Measurements from ENCODE around the gene KCNQ1. TPM values are rescaled to one million over a fixed set of nuclear protein-coding genes. Genes with fewer than 3 reads are reported as not detected.

The KCNQ1 gene
- total RNA-seq, 3 donors from 2014 or later: 3.6 to 6.2 (median 5.1) TPM

- H3K36me3 ChIP-seq: no peaks in the 10 kb centered on the region
- H3K4me3 ChIP-seq: no peak overlapping the region
- H3K9me3 ChIP-seq: no peaks in the 10 kb centered on the region
- no peak for TF ChIP-seq CTCF (IDR thresholded peaks at IDR 0.05)
- no peak for TF ChIP-seq POLR2AphosphoS5 (IDR thresholded peaks at IDR 0.05)
- no peak for TF ChIP-seq POLR2A (IDR thresholded peaks at IDR 0.05)
- H3K4me1 ChIP-seq: no peaks in the 10 kb centered on the region
- intact Hi-C loops (cut with DNase I; ENCODE audit: low total_unique reads): no loop called here
- no peak overlapping the region for H3K27ac ChIP-seq
- DNase-seq (ENCODE audit: low spot score in 2 of 2): no peak
- no peaks in the 10 kb centered on the region for H3K27me3 ChIP-seq
Observed at GRCh38 chr11:2461956-2462542, 17.2 kb downstream of the KCNQ1 start.

GRCh38 chr11:2462543-2462985, 17.8 kb downstream of the KCNQ1 start:
- DNase-seq (ENCODE audit: low spot score in 2 of 2): no peak
- Histone ChIP-seq H3K9me3 (no peaks in the 10 kb centered on the region), H3K36me3 (no peaks in the 10 kb centered on the region), H3K4me1 (no peaks in the 10 kb centered on the region), H3K27ac (no peak overlapping the region), H3K27me3 (no peaks in the 10 kb centered on the region), H3K4me3 (no peak overlapping the region)
- TF ChIP-seq POLR2AphosphoS5 (IDR thresholded peaks at IDR 0.05) (no peak), CTCF (IDR thresholded peaks at IDR 0.05) (no peak), POLR2A (IDR thresholded peaks at IDR 0.05) (no peak)
- intact Hi-C loops (cut with DNase I; ENCODE audit: low total_unique reads): no loop called here

GRCh38 chr11:2462986-2463765, 18.4 kb downstream of the KCNQ1 start:
- DNase-seq (ENCODE audit: low spot score in 2 of 2): no peak

GRCh38 chr11:2463766-2464277, 19.0 kb downstream of the KCNQ1 start:
- no peak for DNase-seq (ENCODE audit: low spot score in 2 of 2)
- Histone ChIP-seq H3K9me3 (no peaks in the 10 kb centered on the region), H3K4me3 (no peak overlapping the region), H3K4me1 (no peaks in the 10 kb centered on the region), H3K36me3 (no peaks in the 10 kb centered on the region), H3K27ac (no peak overlapping the region), H3K27me3 (no peaks in the 10 kb centered on the region)
- TF ChIP-seq CTCF (IDR thresholded peaks at IDR 0.05) (no peak), POLR2AphosphoS5 (IDR thresholded peaks at IDR 0.05) (no peak), POLR2A (IDR thresholded peaks at IDR 0.05) (no peak)
- intact Hi-C loops (cut with DNase I; ENCODE audit: low total_unique reads): no loop called here

More at GRCh38 chr11:2462986-2463765, 18.4 kb downstream of the KCNQ1 start:
- Histone ChIP-seq H3K9me3 (no peaks in the 10 kb centered on the region), H3K36me3 (no peaks in the 10 kb centered on the region), H3K4me1 (no peaks in the 10 kb centered on the region), H3K27me3 (no peaks in the 10 kb centered on the region), H3K4me3 (no peak overlapping the region), H3K27ac (no peak overlapping the region)
- no peak for TF ChIP-seq CTCF (IDR thresholded peaks at IDR 0.05)
- TF ChIP-seq POLR2A (IDR thresholded peaks at IDR 0.05): no peak
- no peak for TF ChIP-seq POLR2AphosphoS5 (IDR thresholded peaks at IDR 0.05)
- intact Hi-C loops (cut with DNase I; ENCODE audit: low total_unique reads): no loop called here
